Esophagus muscularis mucosa (tissue), 4 donors: ENCODE results near the gene IQGAP2.

Experiments used
- EP300 ChIP-seq: sonication (generic); formaldehyde crosslinking; IDR thresholded peaks from one replicate; pipeline ENCODE4 v1.6.1; 2017; ENCODE audit warnings: antibody characterized with exemption
- POLR2A ChIP-seq: fragments of 450-650 bp; IDR thresholded peaks from one replicate; pipeline ENCODE4 v1.6.1; 2017; ENCODE audit warnings: antibody characterized with exemption, moderate library complexity, mild to moderate bottlenecking, low read depth
- TF ChIP-seq, protein P1 (sequence below), 3 experiments: fragments of 200-600 bp in 2 of 3; fragments of 450-650 bp in 1 of 3; sonication (generic) in 2 of 3; IDR thresholded peaks; one replicate each; pipeline ENCODE4 v1.5.1; 2017 to 2019; ENCODE audit warnings: antibody characterized with exemption in 3 of 3, mild to moderate bottlenecking in 2 of 3, moderate library complexity in 1 of 3

DNA sequence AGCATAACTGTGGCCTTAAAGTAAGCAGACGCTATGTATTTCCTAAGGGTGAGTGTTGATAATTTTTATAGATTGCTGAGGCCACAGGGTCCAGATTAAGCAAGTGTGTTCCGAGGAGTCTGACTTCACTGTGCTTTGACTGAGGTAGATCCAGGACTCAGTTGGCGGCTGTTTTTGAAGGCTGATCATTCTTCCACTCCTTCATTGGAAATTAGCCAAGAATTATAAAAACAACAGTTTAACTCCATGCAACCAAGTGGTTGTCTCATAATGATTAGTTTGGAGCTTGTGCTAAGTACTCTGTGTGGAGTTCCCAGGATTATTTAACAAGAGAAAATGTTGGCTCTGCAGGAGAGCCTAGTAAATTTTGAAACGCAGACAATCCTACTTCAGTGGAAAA, 19.1 kb downstream of the IQGAP2 start:
- TF ChIP-seq, protein P1, sequence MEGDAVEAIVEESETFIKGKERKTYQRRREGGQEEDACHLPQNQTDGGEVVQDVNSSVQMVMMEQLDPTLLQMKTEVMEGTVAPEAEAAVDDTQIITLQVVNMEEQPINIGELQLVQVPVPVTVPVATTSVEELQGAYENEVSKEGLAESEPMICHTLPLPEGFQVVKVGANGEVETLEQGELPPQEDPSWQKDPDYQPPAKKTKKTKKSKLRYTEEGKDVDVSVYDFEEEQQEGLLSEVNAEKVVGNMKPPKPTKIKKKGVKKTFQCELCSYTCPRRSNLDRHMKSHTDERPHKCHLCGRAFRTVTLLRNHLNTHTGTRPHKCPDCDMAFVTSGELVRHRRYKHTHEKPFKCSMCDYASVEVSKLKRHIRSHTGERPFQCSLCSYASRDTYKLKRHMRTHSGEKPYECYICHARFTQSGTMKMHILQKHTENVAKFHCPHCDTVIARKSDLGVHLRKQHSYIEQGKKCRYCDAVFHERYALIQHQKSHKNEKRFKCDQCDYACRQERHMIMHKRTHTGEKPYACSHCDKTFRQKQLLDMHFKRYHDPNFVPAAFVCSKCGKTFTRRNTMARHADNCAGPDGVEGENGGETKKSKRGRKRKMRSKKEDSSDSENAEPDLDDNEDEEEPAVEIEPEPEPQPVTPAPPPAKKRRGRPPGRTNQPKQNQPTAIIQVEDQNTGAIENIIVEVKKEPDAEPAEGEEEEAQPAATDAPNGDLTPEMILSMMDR (IDR thresholded peaks at IDR 0.05), result no peak
- TF ChIP-seq POLR2A (no peak), EP300 (no peak)
